Stimulated activated CD8-positive, alpha-beta memory T cell treated with anti-CD3 and anti-CD28 coated beads, Interleukin-15, amount 100 ng/mL, for 48 hours (primary cell): Measurements from ENCODE around the gene MTTP.

Experiments
- DNase-seq, 2 donors: peaks; one replicate each; pipeline ENCODE4 v3.0.0-alpha.2; 2020; ENCODE audit warnings: low read depth in 2 of 2

MTTP gene

DNA sequence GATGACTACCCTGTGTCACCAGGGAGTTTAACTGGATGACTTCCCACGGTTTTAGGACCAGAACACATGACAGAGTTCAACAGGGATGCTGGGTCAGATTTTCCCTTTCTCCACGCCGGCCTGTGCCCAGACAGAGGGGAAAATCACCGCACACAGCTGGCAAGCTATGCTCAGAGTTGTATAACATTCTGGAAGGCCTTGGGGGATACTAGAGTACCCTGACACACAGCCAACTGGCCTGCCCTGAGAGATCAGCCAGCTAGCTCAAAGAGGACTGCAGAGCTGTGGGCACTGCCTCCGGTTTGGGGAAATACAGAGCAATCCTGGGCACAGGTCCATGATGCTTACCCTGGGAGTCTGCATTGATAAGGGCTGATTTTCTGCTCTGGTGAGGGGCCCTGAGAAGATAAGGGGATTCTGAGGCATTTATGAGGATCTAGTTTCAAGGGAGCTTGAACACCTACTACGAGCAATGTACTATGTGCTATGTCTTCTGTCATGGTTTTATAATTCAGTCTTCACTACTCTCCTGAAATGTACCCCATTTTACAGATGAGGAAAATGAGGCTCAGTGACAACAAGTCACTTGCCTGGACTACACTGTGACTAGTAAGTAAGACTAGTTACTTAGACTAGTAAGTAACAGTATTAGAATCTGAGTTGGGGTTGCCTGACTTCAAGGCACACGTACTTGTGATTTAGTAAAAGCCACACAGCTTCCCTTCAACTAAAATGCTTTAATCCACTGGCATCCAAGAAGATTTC lies 68.3 kb downstream of the MTTP start:
- DNase-seq, result no peak

DNA sequence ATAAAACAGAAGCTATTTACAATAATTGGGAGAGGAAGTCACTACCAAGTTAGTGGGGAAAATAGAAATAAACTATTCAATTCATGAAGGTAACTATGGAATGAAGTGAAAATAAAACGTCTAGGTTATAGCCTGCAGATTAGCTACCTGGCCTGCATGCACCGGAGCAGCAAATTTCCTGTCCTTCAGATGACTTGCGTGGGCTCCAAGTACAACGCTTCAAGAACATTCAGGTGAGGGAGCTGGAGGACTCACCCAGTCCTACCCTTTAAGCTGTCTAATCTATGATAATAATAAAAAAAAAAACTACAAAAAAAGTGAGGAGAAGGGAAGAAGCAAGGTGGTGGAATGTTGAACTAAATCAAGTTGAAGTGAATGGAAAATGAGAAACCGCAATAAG lies 69.8 kb downstream of the MTTP start:
- no peak for DNase-seq

DNA sequence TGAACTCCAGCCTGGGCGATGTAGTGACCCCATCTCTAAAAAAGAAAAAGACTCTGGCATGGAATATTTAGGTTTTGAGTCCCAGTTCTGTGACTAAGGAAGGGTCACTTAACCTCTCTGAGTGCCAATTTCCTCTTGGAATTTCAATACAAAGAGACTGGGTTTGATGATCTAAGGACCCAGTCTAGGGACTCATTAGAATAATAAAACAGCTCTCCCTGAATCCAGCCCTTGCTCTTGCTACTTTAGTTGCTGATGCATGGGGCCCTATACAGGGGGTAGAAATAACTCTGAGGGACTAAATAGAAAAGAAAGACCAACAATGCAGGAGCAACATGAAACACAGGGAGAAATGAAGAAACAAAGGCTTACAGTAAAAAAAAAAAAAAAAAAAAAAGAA lies 70.4 kb downstream of the MTTP start:
- no peak for DNase-seq

DNA sequence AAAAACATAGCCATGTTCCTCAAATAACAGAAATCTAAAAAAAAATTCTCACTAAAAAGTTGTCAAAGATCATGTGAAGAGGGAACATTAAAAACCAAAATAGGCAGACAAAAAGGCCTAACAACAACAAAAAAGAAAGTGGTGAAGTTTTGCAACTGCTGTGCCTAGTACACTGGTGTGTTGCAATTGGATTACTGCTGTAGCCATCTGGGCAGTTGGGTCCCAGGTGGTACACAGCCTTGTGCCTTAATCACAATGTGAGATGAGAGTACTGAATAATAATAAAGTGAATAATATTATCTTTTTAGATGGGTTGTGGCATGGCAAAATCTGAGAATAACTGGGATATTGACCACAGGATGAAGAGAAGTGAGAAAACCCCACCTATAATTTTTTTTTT lies 71.0 kb downstream of the MTTP start:
- DNase-seq, result no peak

DNA sequence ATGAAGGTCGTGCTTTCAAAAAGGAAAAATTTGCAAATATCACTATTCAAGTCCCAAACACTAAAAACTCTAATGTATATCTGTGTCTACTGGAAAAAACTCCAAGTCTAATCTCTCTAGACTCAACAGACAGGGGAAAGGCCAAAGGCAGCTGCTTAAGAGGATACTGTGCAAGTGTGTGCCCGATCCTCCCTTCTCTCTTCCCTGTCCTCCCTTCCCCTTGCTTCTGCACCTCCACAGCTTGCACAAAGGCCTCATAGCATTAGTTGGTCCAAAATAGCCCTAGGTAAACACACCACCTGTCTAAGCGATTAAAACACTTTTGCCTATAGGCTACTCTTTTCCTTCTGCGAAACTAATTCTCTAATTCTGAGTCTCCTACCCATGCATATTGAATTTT lies 72.4 kb downstream of the MTTP start:
- DNase-seq, result no peak

DNA sequence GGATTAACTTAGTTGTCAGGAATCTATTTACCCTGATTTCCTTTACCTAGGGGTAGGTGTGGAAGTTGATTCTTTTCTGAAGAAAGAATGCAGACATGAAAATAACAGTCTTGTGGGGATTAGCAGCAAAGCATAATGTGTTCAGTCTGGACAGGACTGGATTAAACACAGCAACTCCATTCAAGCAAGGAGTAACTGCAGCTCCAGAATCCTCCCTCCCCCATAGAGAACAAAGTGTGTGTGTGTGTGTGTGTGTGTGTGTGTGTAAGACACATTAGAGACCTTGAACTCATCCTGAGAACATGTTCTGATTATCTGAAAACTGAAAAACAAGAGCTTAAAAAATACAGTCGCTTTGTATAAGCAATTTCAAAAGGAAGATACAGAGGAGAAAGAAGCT lies 73.7 kb downstream of the MTTP start:
- DNase-seq, result no peak

DNA sequence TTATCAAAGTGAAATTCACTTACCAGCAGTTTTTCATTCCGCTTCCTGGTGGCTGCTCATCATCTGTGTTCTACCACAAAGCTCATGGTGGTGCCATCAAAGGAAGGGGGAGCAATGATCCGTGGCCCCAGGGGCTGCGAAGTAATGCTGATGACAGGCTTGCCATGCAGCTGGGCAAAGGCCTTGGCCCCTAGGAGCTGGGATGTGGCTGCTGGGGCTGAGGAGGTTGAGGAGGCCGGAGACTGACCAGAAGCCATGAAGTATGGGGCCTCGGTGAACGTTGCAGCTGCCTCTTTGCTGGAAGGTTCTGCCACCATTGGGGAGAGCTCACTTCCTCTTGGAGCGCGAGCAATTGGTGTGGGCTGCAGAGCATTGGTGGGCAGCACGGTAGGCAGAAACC lies 74.6 kb downstream of the MTTP start:
- DNase-seq, result no peak

DNA sequence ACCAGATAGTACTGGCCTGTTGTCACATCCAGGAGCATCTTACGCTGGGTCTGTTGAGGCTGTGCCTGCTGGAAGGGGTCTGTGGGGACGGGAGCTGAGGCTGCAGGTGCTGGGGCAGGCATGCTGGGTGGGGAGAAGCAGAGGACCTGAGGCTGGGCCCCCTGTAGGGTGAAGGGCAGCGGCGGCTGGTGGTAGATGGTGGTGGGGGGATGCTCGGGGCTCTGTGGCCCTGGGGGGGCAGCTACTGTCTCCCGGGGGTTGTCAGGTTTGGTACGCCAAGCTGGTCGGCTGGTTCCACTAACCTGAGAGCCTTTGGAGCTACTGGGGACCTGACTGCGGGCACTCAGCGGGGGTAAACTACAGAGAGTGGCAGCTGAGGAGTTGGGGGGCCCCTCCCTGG lies 75.2 kb downstream of the MTTP start:
- no peak for DNase-seq

DNA sequence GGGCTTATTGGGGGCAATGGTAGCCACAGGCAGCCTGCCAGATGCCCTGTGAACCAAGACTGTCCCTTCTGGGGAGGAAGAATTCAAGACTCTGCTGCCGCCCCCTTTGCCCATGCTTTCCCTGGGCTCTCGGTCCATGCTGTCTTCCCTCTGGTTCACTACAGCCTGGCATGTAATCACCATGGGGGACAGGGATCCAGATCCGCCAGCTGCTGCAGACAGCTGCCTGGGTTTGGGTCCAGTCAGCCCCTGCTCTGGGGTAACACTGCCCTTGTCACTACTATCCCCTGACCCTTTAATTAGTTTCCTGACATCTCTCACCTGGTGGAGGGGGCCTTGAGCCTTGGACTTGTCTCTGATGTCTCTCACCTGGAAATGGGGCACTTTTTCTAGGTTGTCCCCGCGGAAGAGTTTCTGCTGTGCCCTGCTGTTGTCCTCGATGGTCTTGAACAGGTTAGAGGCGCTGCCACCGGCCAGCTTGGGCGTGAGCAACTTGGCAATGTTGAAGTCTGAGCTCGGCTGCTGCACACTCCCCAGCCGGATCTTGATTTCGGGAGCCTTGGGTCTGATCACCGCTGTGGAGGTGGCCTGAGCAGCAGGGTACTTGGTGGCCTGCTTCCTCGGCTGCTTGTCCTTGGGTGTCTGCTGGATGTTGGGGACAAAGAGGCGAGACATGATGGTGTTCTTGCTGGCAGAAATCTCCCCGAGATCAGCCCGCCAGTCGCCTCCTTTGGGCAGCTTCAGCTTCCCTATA lies 76.6 kb downstream of the MTTP start:
- DNase-seq, result no peak

DNA sequence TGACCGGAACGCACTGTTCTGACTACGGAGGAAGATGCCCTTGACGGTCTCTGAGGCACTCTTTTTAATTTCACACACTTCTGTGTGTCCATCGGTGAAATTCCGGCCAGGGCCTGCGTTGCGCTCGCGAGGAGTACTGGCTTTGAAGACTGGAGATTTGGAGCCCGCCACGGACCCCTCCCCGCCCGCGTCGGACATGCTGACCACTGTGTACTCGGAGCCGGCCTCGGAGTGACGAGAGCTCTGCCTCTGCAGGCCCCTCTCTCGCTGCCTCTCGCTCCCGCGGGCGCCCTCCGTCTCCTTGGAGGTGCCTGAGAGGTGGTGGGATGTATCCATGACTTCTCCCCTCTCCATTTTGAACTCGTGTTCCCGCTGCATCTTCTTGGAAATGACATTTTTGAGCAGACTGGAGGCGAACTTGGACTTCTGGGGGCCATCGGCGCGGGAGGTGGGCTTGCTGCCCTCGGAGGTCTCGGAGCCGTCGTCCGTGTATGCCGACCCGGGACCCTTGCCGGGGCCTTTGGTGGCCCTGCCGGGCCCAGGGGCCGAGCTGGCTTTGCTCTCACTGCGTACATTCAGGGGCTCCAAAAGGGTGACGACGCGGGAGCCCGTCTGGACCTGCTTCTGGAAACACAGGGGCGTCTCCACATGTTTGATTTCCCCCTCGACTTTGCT lies 77.3 kb downstream of the MTTP start:
- no peak for DNase-seq

DNA sequence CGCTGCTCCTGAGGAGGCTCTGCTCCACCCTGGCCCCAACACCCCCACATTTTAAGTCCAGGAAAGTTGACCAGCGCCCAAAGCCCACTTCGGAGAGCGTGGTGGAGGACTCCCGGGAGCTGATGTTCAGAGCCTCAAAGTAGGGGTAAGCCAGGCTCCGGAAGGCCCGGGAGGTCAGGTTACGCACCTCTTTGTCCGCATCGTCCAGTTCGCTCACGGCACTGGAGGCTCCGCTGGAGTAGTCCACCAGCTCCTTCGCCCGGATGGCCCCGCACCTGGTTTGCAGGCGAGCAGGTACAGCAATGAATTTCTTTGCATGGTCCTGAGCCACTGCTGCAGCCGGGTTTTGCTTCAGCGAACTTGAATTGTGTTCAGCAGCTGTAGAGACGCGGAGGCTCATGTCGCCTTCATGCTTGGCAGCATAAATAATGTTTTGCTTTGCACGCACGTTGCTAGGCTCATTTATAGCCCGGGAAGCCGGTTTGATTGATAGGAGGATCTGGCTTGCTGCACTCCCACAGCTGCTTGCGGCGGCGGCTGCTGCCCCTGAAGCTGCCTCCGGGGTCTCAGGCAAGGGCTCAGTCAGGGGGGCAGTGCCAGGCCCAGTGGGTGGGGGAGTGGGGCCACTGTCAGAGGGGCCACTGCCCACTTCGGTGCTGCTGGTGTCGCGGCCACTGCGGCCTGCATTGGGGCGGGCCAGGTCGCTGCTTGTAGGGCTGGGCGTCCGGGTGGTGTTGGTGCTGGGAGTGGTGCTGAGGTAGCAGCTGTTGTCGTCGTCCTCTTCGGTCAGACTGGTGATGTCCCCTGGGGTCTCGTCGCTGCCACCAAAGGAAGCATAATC lies 78.2 kb downstream of the MTTP start:
- DNase-seq, result no peak

DNA sequence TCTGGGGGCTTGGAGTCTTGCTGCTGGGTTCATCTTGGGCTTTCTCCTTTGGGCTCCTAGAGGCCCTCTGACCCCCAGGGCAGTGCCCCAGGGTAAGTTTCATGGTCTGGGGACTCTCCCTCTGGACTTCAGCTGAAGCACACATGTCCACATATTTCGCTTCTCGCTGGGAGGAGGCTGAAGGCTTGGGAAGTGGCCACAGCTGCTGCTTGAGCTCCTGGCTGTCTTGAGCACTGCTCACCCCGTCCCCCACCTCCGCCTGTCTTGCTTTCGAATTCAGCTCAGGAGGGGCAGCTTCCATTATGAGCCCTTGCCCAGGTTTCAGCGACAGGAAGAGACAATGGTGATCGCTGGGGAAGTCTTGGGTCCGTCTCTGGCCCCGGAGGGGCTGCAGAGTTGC lies 79.3 kb downstream of the MTTP start:
- DNase-seq, result no peak

DNA sequence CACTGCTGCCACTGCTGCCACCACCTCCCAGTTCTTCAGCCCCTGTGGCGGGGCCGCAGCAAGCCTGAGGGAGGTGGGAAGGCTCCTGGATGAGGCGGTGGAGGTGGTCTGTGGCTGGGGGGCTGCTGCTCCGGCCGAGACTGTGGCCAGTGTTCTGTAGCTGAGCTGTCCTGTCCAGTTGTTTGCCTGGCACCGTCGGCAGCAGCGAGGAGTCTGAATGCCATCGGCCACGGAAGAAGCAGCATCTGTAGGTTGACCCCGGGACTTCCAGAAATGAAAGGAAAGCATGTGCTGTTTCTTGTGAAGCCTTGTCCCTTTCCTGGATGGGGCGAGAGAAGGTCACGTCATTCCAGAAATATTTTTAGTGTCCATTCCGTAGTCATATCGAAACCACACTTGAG lies 79.7 kb downstream of the MTTP start:
- DNase-seq, result no peak

DNA sequence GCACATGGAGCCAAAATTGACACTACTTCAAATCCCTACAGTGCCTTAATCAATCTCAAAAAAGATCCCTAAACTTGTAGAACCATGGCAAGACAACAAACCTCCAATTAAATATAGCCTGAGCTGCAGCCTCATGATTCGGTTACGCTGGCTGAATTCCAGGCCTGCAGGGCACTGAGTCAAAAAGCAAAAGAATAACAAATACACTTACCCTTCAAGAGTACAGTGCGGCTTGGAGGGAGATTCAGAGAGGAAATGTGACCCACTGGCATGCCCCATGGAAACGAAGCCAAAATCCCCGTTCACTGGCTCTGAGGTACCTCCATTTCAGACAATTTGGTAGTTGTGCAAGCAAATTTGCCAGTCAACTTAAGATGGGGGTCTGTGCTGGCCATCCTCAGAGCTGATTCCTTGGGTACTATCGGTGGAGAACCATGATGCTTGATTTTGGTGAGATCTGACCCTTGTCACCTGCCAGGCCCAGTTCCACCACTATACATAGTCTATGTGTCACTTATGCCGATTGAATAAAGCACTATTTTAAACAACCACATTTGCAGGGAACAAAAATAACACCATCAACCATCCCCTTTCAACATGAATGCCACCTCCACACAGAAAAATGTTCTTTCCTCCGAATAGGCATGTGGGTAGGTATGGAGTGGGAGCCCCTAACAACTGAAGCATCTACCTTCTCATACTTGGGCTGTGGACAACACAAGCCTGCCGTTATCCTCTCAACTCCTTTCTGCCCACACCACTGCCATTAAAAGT lies 80.9 kb downstream of the MTTP start:
- no peak for DNase-seq

DNA sequence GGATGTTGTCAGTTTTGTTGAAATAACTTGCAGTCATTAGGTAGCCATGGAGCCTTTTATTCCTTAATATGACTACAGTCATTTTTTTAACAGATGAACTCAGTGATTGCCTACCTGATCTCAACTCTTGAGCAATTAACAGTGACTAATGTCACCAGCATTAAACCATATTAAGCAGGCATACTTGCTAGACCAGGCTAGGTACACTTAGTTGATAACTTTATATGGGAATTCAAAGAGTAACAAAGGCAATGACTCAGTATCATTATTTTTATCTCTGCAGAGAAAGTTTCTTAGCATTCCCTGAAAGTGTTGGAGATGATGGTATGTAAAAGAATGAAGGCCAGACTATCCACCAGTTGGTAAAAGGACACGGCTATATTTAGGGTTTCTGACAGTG lies 83.2 kb downstream of the MTTP start, which contains the start of gene C4orf54:
TSS of gene C4orf54 (minus strand) at position 31 of the 400 bp plus-strand sequence. CDS start 3,180 bp downstream, outside the sequence.
- no peak for DNase-seq

DNA sequence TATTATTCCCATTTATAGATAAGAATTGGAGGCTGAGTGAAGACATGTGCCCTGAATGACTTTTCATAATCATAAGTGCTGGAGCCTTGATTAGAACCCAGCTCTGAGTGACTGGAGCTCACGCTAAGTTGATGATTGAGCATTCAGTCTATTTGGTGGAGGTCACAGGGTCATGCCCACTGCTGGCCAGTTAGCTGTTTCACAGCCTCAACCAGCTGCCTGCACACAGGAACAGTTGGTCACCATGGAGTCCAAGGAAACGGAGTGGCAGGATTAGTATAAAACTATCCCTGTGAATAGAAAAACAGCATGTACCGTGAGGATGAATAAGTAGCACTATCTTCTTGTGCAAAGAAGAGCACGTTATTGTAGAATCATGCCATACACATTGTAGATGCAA lies 84.0 kb downstream of the MTTP start:
- no peak for DNase-seq

DNA sequence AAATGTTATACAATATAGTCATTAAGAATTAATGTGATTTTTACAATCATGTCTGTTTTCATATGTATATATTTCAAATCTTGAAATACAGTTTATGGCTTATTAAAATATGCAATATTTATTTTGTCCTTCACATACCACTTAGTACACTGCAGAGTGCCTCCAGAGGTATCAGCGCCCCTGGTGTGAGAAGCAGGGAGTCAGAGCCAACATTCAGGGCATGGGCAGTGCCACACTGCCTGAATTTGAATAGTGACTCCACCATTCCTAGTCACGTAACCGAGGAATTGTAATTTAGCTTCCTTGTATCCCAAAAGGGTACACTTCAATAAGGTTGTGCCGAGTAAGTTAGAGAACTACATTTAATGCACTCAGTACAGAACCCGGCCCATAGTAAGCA lies 87.3 kb downstream of the MTTP start:
- no peak for DNase-seq

DNA sequence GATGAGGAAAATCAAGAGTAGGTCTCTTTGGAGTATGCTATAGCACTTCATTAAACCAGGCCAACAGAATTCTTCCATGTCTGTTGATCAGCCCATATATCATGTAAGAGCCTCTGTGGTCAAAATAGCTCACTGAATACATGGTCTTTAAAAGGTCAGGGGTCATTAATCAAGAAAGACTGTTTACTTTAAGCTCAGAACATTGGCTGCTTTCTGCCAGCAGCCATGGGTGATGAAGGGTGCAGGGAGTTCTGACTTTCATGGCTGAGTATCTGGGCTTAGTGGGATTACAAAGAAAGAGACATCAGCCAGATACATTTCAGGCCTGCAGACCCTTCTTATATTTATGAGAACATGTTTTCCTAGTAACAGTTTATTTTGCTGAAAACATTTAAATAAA lies 90.1 kb downstream of the MTTP start:
- DNase-seq, result no peak

DNA sequence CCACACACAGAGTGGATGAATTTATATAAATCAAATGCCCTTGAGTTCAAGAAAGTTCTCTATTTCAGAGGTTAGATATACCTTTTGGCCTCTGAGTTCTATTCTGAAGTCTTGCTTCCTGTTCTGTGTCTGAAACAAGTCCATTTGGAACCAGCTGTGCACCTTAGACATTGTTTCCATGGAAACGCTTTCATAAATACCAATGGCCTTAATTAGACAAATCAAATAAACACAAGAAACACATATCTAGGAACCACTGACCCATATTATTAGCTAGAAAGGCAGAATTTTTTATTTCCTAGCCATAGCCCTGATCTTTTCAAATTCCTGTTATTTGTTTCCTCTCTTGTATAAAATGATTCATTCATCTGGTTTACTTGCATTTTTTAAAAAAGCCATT lies 91.4 kb downstream of the MTTP start:
- no peak for DNase-seq

DNA sequence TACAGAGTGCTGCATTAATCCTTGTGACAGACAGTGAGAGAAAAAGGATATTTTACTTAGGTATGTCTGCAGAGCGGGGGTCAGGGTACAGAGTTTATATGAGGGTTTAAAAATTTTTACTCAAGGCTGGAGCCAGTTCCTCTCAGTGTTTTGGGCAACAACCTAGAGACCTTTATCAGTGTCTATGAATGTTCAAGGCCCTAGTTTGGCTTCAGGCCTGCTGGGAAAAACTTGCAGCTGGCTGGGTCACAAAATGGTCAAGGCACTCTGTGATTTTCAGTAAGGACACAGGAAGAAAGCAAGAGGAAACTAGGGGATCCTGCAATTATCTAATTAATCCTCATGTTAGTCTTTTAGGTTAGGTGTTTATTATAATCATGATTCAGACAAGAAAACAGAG lies 93.8 kb downstream of the MTTP start:
- no peak for DNase-seq

DNA sequence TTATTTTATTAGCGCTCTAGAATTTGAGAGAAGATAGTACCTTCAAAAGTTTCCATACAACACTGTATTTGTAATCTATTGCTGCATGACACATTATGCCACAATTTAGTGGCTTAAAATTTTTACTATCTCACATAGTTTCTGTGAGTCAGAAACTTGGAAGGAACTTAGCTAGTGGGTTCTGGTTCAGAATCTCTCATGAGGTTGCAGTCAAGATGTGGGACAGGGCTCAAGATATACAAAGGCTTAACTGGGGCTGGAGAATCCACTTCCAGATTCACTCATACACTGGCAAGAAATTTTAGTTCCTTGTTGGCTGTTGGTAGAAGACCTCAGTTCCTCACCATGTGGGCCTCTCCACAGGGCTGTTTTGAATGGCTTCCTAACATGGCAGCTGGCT lies 94.5 kb downstream of the MTTP start:
- DNase-seq, result no peak
